HG02571 (cell line): ENCODE results near the gene PIGT.

Experiments used
- ATAC-seq: cut with Tn5 transposase; IDR thresholded peaks from one replicate; pipeline ENCODE4 v1.9.1; 2021; ENCODE audit warnings: mild to moderate bottlenecking, moderate library complexity; ENCODE audit not compliant: unreplicated experiment

The PIGT gene

GRCh38 chr20:45427236-45428149 lies 11.6 kb downstream of the PIGT start:
- no peak for ATAC-seq

GRCh38 chr20:45429618-45430017 lies 13.7 kb downstream of the PIGT start:
- ATAC-seq = no peak

- ATAC-seq = no peak
Observed at GRCh38 chr20:45432294-45432693, 16.4 kb downstream of the PIGT start.

- ATAC-seq = no peak
Observed at GRCh38 chr20:45433316-45433715, 17.4 kb downstream of the PIGT start.

GRCh38 chr20:45433976-45434375 lies 18.0 kb downstream of the PIGT start:
- ATAC-seq = no peak

GRCh38 chr20:45436732-45437485 lies 21.0 kb downstream of the PIGT start:
- peak; percentile 56 for ATAC-seq

GRCh38 chr20:45440424-45440823 lies 24.5 kb downstream of the PIGT start:
- no peak for ATAC-seq

- no peak for ATAC-seq
Observed at GRCh38 chr20:45440891-45441685, 25.1 kb downstream of the PIGT start.

- ATAC-seq = no peak
Observed at GRCh38 chr20:45441746-45442145, 25.8 kb downstream of the PIGT start.

GRCh38 chr20:45444050-45444449 lies 28.1 kb downstream of the PIGT start:
- no peak for ATAC-seq

GRCh38 chr20:45445805-45446562 lies 30.0 kb downstream of the PIGT start:
- ATAC-seq = peak; percentile 62

- ATAC-seq = no peak
Observed at GRCh38 chr20:45448270-45448669, 32.3 kb downstream of the PIGT start.

- no peak for ATAC-seq
Observed at GRCh38 chr20:45449528-45449927, 33.6 kb downstream of the PIGT start.

- ATAC-seq = no peak
Observed at GRCh38 chr20:45450097-45450818, 34.3 kb downstream of the PIGT start.

- ATAC-seq = no peak
Observed at GRCh38 chr20:45452238-45452637, 36.3 kb downstream of the PIGT start.

- ATAC-seq = no peak
Observed at GRCh38 chr20:45452772-45453691, 37.1 kb downstream of the PIGT start.

GRCh38 chr20:45456632-45457031 lies 40.7 kb downstream of the PIGT start:
- ATAC-seq = no peak

GRCh38 chr20:45459606-45460005 lies 43.7 kb downstream of the PIGT start:
- ATAC-seq = no peak

- no peak for ATAC-seq
Observed at GRCh38 chr20:45461225-45461624, 45.3 kb downstream of the PIGT start.
